IMR-90 (cell line): ENCODE measurements around the gene HGFAC. TPM values are rescaled to one million over a fixed set of nuclear protein-coding genes. Genes with fewer than 3 reads are reported as not detected.

Experiments
- ATAC-seq: fragments of 200-7000 bp; cut with Tn5 transposase; 2 replicates; pipeline ENCODE4 v1.9.1; 2020; ENCODE audit warnings: low read depth, mild to moderate bottlenecking, moderate library complexity
- BruUV-seq: library from RNA; stranded (reverse); fragments of 400-500 nt; replicated peaks from 2 replicates; lab custom pipeline; 2021; lab: Mats Ljungman, UMichigan
- CTCF ChIA-PET: fragments of 300-600 bp; formaldehyde crosslinking; extraction: SDS; loops from one replicate; lab custom pipeline; 2021; ENCODE audit warnings: antibody characterized with exemption; lab: Yijun Ruan, JAX
- POLR2A ChIA-PET: fragments of 300-600 bp; sonication (Branson Sonifier 250); formaldehyde crosslinking; loops from one replicate; lab custom pipeline; 2022; ENCODE audit warnings: antibody characterized with exemption; ENCODE audit not compliant: unreplicated experiment; lab: Charles Lee
- DNase-seq: peaks from one replicate; pipeline ENCODE4 v3.0.0; 2013
- H2AFZ ChIP-seq: replicated peaks from 2 replicates; pipeline ENCODE3; 2013; ENCODE audit warnings: low read length, mild to moderate bottlenecking; ENCODE audit not compliant: poor library complexity
- H2AK5ac ChIP-seq: 2 replicates; pipeline ENCODE4 v1.6.1; 2013; ENCODE audit warnings: low read depth, low read length, inconsistent platforms
- H2AK9ac ChIP-seq: replicated peaks from 2 replicates; pipeline ENCODE3; 2013; ENCODE audit warnings: mild to moderate bottlenecking, low read depth, low read length, moderate library complexity; ENCODE audit not compliant: poor library complexity
- H2BK120ac ChIP-seq: 2 replicates; pipeline ENCODE4 v1.6.1; 2013; ENCODE audit warnings: low read depth, low read length, inconsistent platforms
- H2BK15ac ChIP-seq: 3 replicates; pipeline ENCODE4 v1.6.1; 2013; ENCODE audit warnings: low read depth, low read length, inconsistent platforms
- H2BK20ac ChIP-seq: 2 replicates; pipeline ENCODE4 v1.6.1; 2013; ENCODE audit warnings: low read depth, mild to moderate bottlenecking, inconsistent platforms, low read length, moderate library complexity
- H2BK5ac ChIP-seq: 2 replicates; pipeline ENCODE4 v1.6.1; 2013; ENCODE audit warnings: mild to moderate bottlenecking, low read depth, low read length, inconsistent platforms; ENCODE audit not compliant: poor library complexity, severe bottlenecking
- H3K14ac ChIP-seq: replicated peaks from 2 replicates; pipeline ENCODE4 v1.6.1; 2013; ENCODE audit warnings: low read depth, low read length, inconsistent platforms
- H3K18ac ChIP-seq: 2 replicates; pipeline ENCODE4 v1.6.1; 2013; ENCODE audit warnings: low read depth, low read length, control low read depth
- H3K23ac ChIP-seq: 2 replicates; pipeline ENCODE4 v1.6.1; 2013; ENCODE audit warnings: low read depth, low read length, inconsistent platforms
- H3K27ac ChIP-seq: 2 replicates; pipeline ENCODE4 v1.5.1; 2013; ENCODE audit warnings: mild to moderate bottlenecking, control low read depth, low read length; ENCODE audit not compliant: insufficient read depth
- H3K27me3 ChIP-seq: 2 replicates; pipeline ENCODE4 v1.6.1; 2013; ENCODE audit warnings: low read length; ENCODE audit not compliant: control insufficient read depth, insufficient read depth
- H3K36me3 ChIP-seq: 2 replicates; pipeline ENCODE4 v1.6.1; 2013; ENCODE audit warnings: low read length, mixed read lengths; ENCODE audit not compliant: control insufficient read depth, insufficient read depth
- H3K4ac ChIP-seq: 2 replicates; pipeline ENCODE4 v1.6.1; 2013; ENCODE audit warnings: low read depth, low read length, inconsistent platforms
- H3K4me1 ChIP-seq: 2 replicates; pipeline ENCODE4 v1.6.1; 2013; ENCODE audit warnings: low read length, mixed read lengths; ENCODE audit not compliant: control insufficient read depth, insufficient read depth
- H3K4me2 ChIP-seq: 2 replicates; pipeline ENCODE4 v1.6.1; 2013; ENCODE audit warnings: low read depth, mild to moderate bottlenecking, control low read depth, low read length, moderate library complexity
- H3K4me3 ChIP-seq: 2 replicates; pipeline ENCODE4 v1.5.1; 2013; ENCODE audit warnings: low read depth, mild to moderate bottlenecking, control low read depth, low read length, moderate library complexity; ENCODE audit not compliant: insufficient read depth
- H3K56ac ChIP-seq: 2 replicates; pipeline ENCODE4 v1.6.1; 2013; ENCODE audit warnings: low read length, inconsistent platforms; ENCODE audit not compliant: insufficient read depth; ENCODE audit errors: extremely low read depth
- H3K79me1 ChIP-seq, 2 experiments: 2 replicates each; pipeline ENCODE4 v1.6.1; 2013; ENCODE audit warnings: low read length in 2 of 2, inconsistent platforms in 1 of 2, low read depth in 1 of 2
- H3K9ac ChIP-seq: 2 replicates; pipeline ENCODE4 v1.6.1; 2013; ENCODE audit warnings: low read depth, low read length, control low read depth
- H3K9me1 ChIP-seq: 2 replicates; pipeline ENCODE4 v1.6.1; 2013; ENCODE audit warnings: low read length, inconsistent platforms; ENCODE audit not compliant: insufficient read depth
- H3K9me3 ChIP-seq: 2 replicates; pipeline ENCODE4 v1.6.1; 2013; ENCODE audit warnings: low read length; ENCODE audit not compliant: control insufficient read depth, insufficient read depth
- H4K20me1 ChIP-seq: 2 replicates; pipeline ENCODE4 v1.6.1; 2013; ENCODE audit warnings: low read length, inconsistent platforms; ENCODE audit not compliant: insufficient read depth
- H4K5ac ChIP-seq: 2 replicates; pipeline ENCODE4 v1.6.1; 2013; ENCODE audit warnings: mild to moderate bottlenecking, low read depth, low read length, control low read depth
- H4K8ac ChIP-seq, 2 experiments: 2 replicates each; pipeline ENCODE4 v1.6.1; 2013; ENCODE audit warnings: low read depth in 2 of 2, low read length in 2 of 2, control low read depth in 1 of 2, inconsistent platforms in 1 of 2
- H4K91ac ChIP-seq: 2 replicates; pipeline ENCODE4 v1.6.1; 2013; ENCODE audit warnings: low read depth, low read length, inconsistent platforms; ENCODE audit not compliant: insufficient read depth
- BHLHE40 ChIP-seq: fragments of 150-350 bp; IDR thresholded peaks from 2 replicates; pipeline ENCODE4 v1.6.1; 2016; ENCODE audit warnings: mild to moderate bottlenecking, low read depth, low read length
- ELK1 ChIP-seq: fragments of 150-350 bp; IDR thresholded peaks from 2 replicates; pipeline ENCODE4 v1.6.1; 2016; ENCODE audit warnings: low read depth, mild to moderate bottlenecking, low read length, moderate library complexity, borderline replicate concordance
- MAFK ChIP-seq: IDR thresholded peaks from 2 replicates; pipeline ENCODE4 v1.6.1; 2012; ENCODE audit warnings: low read depth, low read length, improper control_type of control experiment
- MXI1 ChIP-seq: IDR thresholded peaks from 2 replicates; pipeline ENCODE4 v1.6.1; 2012; ENCODE audit warnings: low read depth, mild to moderate bottlenecking, low read length, moderate library complexity, borderline replicate concordance
- NFE2L2 ChIP-seq: fragments of 150-350 bp; IDR thresholded peaks from 2 replicates; pipeline ENCODE4 v1.6.1; 2016; ENCODE audit warnings: low read depth, mild to moderate bottlenecking, low read length
- POLR2A ChIP-seq: IDR thresholded peaks from 2 replicates; pipeline ENCODE4 v1.6.1; 2012; ENCODE audit warnings: mild to moderate bottlenecking, low read depth, low read length
- WGBS, 2 experiments: methylation state at CpG; one replicate each; pipeline versions ENCODE4 v1.1.5 to v1.1.7; 2013; ENCODE audit warnings: missing lambda C conversion rate in 2 of 2; ENCODE audit not compliant: insufficient read length in 1 of 2; ENCODE audit errors: extremely low coverage in 2 of 2; 5-methylcytosine and 5-hydroxymethylcytosine counted together
- dilution Hi-C: fragments of 300-500 bp; cut with HindIII; formaldehyde crosslinking; loops from one replicate; pipeline ENCODE4 v1.14.3; 2018; ENCODE audit warnings: low sequenced_read_pairs; ENCODE audit not compliant: unreplicated experiment
- in situ Hi-C: fragments of 300-500 bp; cut with MboI; formaldehyde crosslinking; loops from 3 replicates; pipeline ENCODE4 v1.14.3; 2019; ENCODE audit warnings: low sequenced_read_pairs, inconsistent platforms, mixed read lengths
- intact Hi-C: fragments of 100-400 bp; cut with micrococcal nuclease; formaldehyde crosslinking; loops from 2 replicates; pipeline ENCODE4 v1.10.0; 2022
- polyA plus RNA-seq, 3 experiments: library from polyadenylated mRNA; depleted of rRNA; stranded (reverse); fragments of >200 nt; gene quantifications; 2 replicates each; pipeline ENCODE4 v1.2.3, GENCODE V29; 2012; ENCODE audit warnings: low replicate concordance in 1 of 3
- total RNA-seq: library from RNA; depleted of rRNA; stranded (reverse); fragments of >200 nt; gene quantifications from 2 replicates; pipeline ENCODE4 v1.2.3, GENCODE V29; 2012

The HGFAC gene
- total and polyA plus RNA-seq, 2 of the 4 experiments (the other 2 are of a cell fraction) = 0.05 TPM; not detected in 1

- in situ Hi-C loops (no loop called here), intact Hi-C loops (no loop called here), dilution Hi-C loops (no loop called here)
- Histone ChIP-seq H3K18ac (no peak overlapping the region), H4K5ac (no peak overlapping the region), H3K79me1 (peaks cover 0 to 4% of the 10 kb centered on the region in 2 experiments; a peak in 1 of 4 replicates), H2AFZ (no peak overlapping the region), H3K4ac (no peak overlapping the region), H4K8ac (no peak overlapping the region), H3K56ac (no peak overlapping the region), H3K23ac (no peak overlapping the region), H3K14ac (no peak overlapping the region), H3K27ac (no peak overlapping the region), H4K91ac (no peak overlapping the region), H2BK120ac (no peak overlapping the region), H3K9me1 (0 out of 2 replicates have a peak, but pooled peaks cover 3% of the 10 kb centered on the region), H2AK5ac (no peak overlapping the region), H2BK20ac (no peak overlapping the region), H2BK5ac (no peak overlapping the region), H3K9ac (no peak overlapping the region), H3K4me2 (no peak overlapping the region), H2BK15ac (no peak overlapping the region), H3K27me3 (no peaks in the 10 kb centered on the region), H4K20me1 (no peaks in the 10 kb centered on the region), H3K4me1 (no peaks in the 10 kb centered on the region), H2AK9ac (no peak overlapping the region), H3K36me3 (peaks cover 23% of the 10 kb centered on the region), H3K4me3 (no peak overlapping the region), H3K9me3 (no peaks in the 10 kb centered on the region)
- POLR2A ChIA-PET = no interaction called here
- CTCF ChIA-PET = no interaction called here
- WGBS, 2 experiments = 96% methylated on average over 5 of the region's 13 CpGs; no CpG with 5 or more reads in 1 of the 2 experiments
- ATAC-seq = no peak
- TF ChIP-seq ELK1 = no peak
- no peak for TF ChIP-seq NFE2L2
- TF ChIP-seq MAFK = no peak
- no peak for TF ChIP-seq BHLHE40
- TF ChIP-seq MXI1 = no peak
- TF ChIP-seq POLR2A = no peak
- BruUV-seq = no TSS peak
- no peak for DNase-seq
Measured at GRCh38 chr4:3423952-3424351, 17.8 kb upstream of the HGFAC start.
